HG02852 (cell line): ENCODE data around the gene SQSTM1.

Experiments
- ATAC-seq: cut with Tn5 transposase; IDR thresholded peaks from one replicate; pipeline ENCODE4 v1.9.1; 2021; ENCODE audit warnings: mild to moderate bottlenecking, moderate library complexity; ENCODE audit not compliant: unreplicated experiment

SQSTM1 gene

GRCh38 chr5:179805529-179806249 is 15.0 kb upstream of the SQSTM1 start:
- ATAC-seq, result peak; percentile 31

GRCh38 chr5:179806250-179807048 is 14.3 kb upstream of the SQSTM1 start, which contains the start of gene MGAT4B:
TSS of gene MGAT4B (minus strand) at chr5:179806866. CDS start at chr5:179806583, 283 bp downstream.
- peak; percentile 64 for ATAC-seq

- ATAC-seq, result no peak
Observed at GRCh38 chr5:179812135-179812825, 8.4 kb upstream of the SQSTM1 start.

DNA sequence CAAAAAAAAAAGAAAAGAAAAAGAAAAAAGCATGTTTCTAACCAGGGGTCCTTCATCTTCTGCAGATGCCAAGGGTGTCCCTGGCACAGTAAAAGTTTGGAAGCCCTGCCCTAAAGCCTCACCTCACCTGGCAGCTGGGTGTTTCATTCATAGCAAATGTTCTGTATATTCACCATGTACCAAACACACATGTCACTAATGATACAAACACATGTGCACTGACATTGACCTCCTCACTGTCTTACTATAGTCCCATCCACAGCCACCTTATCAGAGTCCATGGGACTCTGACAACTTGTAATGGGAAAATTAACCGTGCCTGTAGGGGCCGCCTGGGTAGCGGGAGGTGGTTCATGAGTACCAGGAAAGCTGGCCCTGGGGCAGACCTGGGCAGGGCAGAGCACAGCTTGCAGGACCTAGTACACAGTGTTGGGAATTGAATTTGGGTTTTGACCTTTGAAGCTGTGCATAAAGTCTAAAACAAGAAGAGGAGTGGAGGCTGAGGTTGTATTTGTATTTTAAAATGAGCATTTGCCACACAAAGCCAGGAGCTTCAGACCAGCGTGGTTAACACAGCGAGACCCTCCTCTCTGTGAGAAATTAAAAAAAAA is 7.6 kb upstream of the SQSTM1 start:
- no peak for ATAC-seq

GRCh38 chr5:179814090-179814489 is 6.6 kb upstream of the SQSTM1 start:
- no peak for ATAC-seq

DNA sequence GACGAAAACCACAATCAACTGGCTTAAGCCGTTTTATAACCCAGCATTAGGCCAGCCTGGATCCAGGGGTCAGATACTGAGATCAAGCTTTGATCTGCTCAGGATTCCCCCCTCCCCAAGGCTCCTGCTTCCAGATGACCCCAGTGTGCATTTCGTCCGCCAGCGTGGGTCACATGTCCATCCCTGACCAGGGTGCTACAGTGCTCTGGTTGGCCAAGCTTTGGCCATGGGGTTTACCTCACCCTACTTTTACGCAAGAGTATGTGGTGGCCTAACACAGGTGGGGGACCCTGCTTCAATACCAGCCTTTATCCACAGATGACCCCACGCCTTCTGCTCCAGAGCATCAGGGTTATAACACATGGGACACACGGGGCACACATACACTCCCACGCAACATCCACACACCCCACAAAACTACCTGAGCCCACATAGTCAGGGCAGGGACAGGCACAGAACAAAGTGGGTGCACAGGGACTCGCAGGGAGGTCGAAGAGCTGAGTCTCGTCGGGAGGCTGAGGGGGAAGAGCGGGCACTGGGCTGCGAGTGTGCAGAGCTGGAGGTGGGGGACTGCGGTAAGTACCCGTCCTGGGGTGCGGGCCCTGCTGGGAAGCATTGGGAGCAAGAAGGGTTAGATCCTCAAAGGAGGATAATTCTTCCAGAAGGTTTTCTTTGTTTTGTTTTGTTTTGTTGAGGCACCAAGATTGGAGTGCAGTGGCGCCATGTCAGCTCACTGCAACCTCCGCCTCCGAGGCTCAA is 5.0 kb upstream of the SQSTM1 start:
- ATAC-seq, result no peak

DNA sequence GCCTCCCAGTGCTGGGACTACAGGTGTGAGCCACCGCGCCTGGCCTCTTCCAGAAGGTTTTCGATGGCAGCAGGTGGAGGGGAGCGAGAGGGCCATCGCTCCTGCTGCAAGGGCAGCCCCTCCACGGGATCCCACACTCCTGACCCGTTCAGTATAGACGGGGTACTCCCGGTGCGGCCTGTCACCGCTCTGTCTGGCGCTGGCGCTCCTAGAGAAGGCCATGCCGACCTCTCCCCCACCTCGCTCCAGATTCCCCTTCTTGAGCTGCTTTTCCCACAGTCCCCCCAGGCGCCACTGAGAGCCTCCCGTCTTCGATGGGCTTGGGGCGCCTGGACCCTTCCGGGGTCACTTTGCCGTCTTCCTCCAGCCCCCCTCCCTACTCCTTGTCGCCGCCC is 4.3 kb upstream of the SQSTM1 start:
- ATAC-seq, result no peak

GRCh38 chr5:179816796-179817469 is 3.8 kb upstream of the SQSTM1 start:
- ATAC-seq, result no peak

- no peak for ATAC-seq
Observed at GRCh38 chr5:179817470-179817840, 3.2 kb upstream of the SQSTM1 start.

DNA sequence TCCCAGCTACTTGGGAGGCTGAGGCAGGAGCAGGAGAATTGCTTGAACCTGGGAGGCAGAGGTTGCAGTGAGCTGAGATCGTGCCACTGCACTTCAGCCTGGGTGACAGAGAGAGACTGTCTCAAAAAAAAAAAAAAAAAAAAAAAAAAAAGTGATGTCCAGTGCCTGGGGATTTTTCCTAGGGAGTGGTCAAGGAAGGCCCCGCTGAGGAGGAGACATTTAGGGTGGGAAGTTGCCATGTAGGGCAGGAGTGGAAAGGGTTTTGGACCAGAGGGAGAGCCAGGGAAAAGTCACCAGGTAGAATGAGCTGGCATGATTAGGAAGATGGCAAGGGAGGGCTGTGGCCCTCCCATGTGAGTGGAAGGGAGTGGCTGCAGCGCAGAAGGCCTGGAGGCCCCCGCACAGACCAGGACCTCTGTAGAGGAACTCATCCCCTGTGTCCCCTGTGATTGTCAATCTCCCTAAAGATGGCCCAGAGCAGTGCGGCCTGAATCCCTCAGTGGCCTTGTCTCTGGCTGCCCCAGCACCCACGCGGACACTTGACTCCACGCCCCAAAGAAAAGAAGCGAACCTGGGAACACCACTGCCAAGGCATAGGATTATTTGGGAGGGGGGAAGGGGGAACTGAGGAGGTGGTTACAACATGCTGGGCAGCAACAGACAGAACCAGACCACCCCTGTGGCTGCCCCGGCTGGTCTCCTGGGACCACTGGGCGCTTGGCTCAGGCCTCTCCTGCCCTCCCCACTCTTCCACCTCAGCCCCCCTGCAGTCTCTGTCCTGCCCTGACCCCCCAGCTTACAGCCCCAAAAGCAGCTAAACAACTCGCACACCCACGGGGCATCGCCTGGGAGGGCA is 2.6 kb upstream of the SQSTM1 start:
- ATAC-seq, result no peak

GRCh38 chr5:179818746-179819295 is 1.9 kb upstream of the SQSTM1 start:
- ATAC-seq, result peak; percentile 54

DNA sequence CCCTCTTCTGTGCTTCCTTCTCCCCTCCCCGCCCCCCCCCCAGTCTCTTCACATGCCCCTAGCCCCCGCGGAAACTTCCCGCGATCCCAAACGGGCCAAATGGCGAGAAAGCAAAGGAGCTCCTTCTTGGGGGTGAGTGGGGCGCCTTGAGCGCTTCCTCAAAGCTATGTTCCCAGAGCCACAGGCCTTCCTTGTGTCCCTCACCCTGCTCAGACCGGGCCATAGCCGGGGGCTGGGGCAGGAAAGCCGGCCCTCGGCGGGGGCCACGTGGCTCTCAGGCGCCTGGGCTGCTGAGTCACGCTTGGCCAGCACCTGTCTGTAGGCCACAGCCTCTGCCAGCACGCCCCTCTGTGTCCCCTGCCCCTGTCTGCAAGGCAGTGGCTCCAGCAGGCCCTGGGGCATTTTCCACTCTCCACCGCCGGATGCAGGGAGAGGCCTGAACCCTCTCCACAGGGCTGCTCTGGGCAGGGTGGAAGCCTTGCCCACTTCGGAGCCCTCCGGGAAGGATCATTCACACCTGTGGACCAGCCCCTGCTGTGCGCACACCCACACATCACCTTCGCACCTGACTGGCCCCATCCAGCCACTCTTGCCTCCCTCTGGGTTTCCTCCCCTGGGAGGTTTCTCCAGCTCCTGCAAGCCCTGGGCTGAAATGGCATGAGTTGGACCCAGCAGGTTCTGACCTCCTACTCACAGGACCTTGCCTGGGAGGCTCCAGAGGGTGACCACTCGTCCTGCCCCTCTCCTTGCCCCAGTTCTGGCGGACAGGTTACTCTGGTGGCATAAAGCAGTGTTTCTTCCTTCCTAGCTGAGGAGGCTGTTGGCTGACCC is 1.2 kb upstream of the SQSTM1 start:
- ATAC-seq, result no peak

GRCh38 chr5:179820127-179820482 is 600 bp upstream of the SQSTM1 start:
- no peak for ATAC-seq

GRCh38 chr5:179821298-179822058 is 773 bp downstream of the SQSTM1 start:
- ATAC-seq, result peak; percentile 49

DNA sequence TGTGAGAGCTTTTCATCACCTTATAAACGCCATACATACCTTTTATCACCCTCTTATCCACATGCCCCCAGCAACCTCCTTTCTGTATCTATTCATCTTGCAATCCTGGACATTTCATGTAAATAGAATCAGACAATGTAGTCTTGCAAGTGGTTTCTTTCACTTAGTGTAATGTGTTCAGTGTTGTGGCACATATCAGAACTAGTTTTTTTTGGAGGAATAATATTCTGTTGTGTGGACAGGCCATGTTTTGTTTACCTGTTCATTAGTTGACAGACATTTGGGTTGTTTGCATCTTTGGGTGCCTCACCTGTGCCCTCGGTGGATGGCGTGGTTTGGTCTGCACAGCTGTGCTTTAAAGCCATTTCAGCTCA is 1.3 kb downstream of the SQSTM1 start:
- ATAC-seq, result no peak

GRCh38 chr5:179822444-179822990 is 1.8 kb downstream of the SQSTM1 start:
- no peak for ATAC-seq
